ENCODE results near the gene SLC5A11.
"Not testable (repeated sequence)": the region's sequence is repeated elsewhere in the genome, so short reads cannot be mapped to it uniquely, and the experiment has no call there.

The SLC5A11 gene

GRCh38 chr16:24887472-24887871, 41.7 kb downstream of the SLC5A11 start:
- Histone ChIP-seq H3K4me3 (replicated peaks; ENCODE audit: low read depth, low read length) (no peak overlapping the region), H3K27me3 (replicated peaks; ENCODE audit: control insufficient read depth, insufficient read depth, low read length) (no peaks in the 10 kb centered on the region), H3K36me3 (ENCODE audit: control insufficient read depth, insufficient read depth, low read length) (no peaks in the 10 kb centered on the region)
- no peak for DNase-seq (ENCODE audit: extremely low read depth, insufficient read length)
- no peak for TF ChIP-seq CTCF (IDR thresholded peaks at IDR 0.05; ENCODE audit: insufficient read depth, low read length, poor library complexity, severe bottlenecking)

GRCh38 chr16:24890746-24891145, 45.0 kb downstream of the SLC5A11 start:
- H3K4me3 ChIP-seq (replicated peaks; ENCODE audit: low read depth, low read length), result no peak overlapping the region
- no peak for DNase-seq (ENCODE audit: extremely low read depth, insufficient read length)
- H3K36me3 ChIP-seq (ENCODE audit: control insufficient read depth, insufficient read depth, low read length), result no peaks in the 10 kb centered on the region
- no peak for TF ChIP-seq CTCF (IDR thresholded peaks at IDR 0.05; ENCODE audit: insufficient read depth, low read length, poor library complexity, severe bottlenecking)
- H3K27me3 ChIP-seq (replicated peaks; ENCODE audit: control insufficient read depth, insufficient read depth, low read length), result no peaks in the 10 kb centered on the region; the same call in 1 of the 2 replicates

GRCh38 chr16:24896439-24896838, 50.7 kb downstream of the SLC5A11 start:
- Histone ChIP-seq H3K36me3 (ENCODE audit: control insufficient read depth, insufficient read depth, low read length) (no peaks in the 10 kb centered on the region), H3K4me3 (replicated peaks; ENCODE audit: low read depth, low read length) (no peak overlapping the region), H3K27me3 (replicated peaks; ENCODE audit: control insufficient read depth, insufficient read depth, low read length) (no peaks in the 10 kb centered on the region; the same call in 1 of the 2 replicates)
- TF ChIP-seq CTCF (IDR thresholded peaks at IDR 0.05; ENCODE audit: insufficient read depth, low read length, poor library complexity, severe bottlenecking), result no peak
- DNase-seq (ENCODE audit: extremely low read depth, insufficient read length), result no peak

GRCh38 chr16:24897522-24897921, 51.8 kb downstream of the SLC5A11 start:
- H3K36me3 ChIP-seq (ENCODE audit: control insufficient read depth, insufficient read depth, low read length); H3K4me3 ChIP-seq (replicated peaks; ENCODE audit: low read depth, low read length); DNase-seq (ENCODE audit: extremely low read depth, insufficient read length); H3K27me3 ChIP-seq (replicated peaks; ENCODE audit: control insufficient read depth, insufficient read depth, low read length): not testable (repeated sequence)

GRCh38 chr16:24900230-24900629, 54.5 kb downstream of the SLC5A11 start:
- Histone ChIP-seq H3K36me3 (ENCODE audit: control insufficient read depth, insufficient read depth, low read length) (no peaks in the 10 kb centered on the region), H3K27me3 (replicated peaks; ENCODE audit: control insufficient read depth, insufficient read depth, low read length) (no peaks in the 10 kb centered on the region; the same call in 1 of the 2 replicates), H3K4me3 (replicated peaks; ENCODE audit: low read depth, low read length) (no peak overlapping the region)
- DNase-seq (ENCODE audit: extremely low read depth, insufficient read length), result no peak
- no peak for TF ChIP-seq CTCF (IDR thresholded peaks at IDR 0.05; ENCODE audit: insufficient read depth, low read length, poor library complexity, severe bottlenecking)

- Histone ChIP-seq H3K36me3 (ENCODE audit: control insufficient read depth, insufficient read depth, low read length) (no peaks in the 10 kb centered on the region), H3K4me3 (replicated peaks; ENCODE audit: low read depth, low read length) (no peak overlapping the region), H3K27me3 (replicated peaks; ENCODE audit: control insufficient read depth, insufficient read depth, low read length) (no peaks in the 10 kb centered on the region)
- peak; percentile 29 for TF ChIP-seq CTCF (IDR thresholded peaks at IDR 0.05; ENCODE audit: insufficient read depth, low read length, poor library complexity, severe bottlenecking)
- DNase-seq (ENCODE audit: extremely low read depth, insufficient read length), result no peak
Measured at GRCh38 chr16:24906199-24906808, 60.5 kb downstream of the SLC5A11 start.
